ENCODE measurements around the gene FBP2. TPM values are rescaled to one million over a fixed set of nuclear protein-coding genes. Genes with fewer than 3 reads are reported as not detected.

The FBP2 gene
- total and polyA plus RNA-seq, 2 experiments from 2014 or later, result not detected

GRCh38 chr9:94600258-94600657 lies 6.6 kb upstream of the FBP2 start:
- H3K79me2 ChIP-seq (replicated peaks; ENCODE audit: insufficient read depth), result no peaks in the 10 kb centered on the region

More at GRCh38 chr9:94600258-94600657, 6.6 kb upstream of the FBP2 start:
- H3K27ac ChIP-seq (ENCODE audit: low read depth), result no peak overlapping the region
- Mint-ChIP-seq H3K4me1 (peaks cover 8% of the 10 kb centered on the region), H3K4me3 (no peak overlapping the region), H3K27me3 (ENCODE audit: insufficient read depth, low read depth, poor library complexity) (peaks cover 8% of the 10 kb centered on the region), H3K9me3 (no peaks in the 10 kb centered on the region), H3K36me3 (ENCODE audit: low read depth) (no peaks in the 10 kb centered on the region), H3K27ac (no peak overlapping the region)
- H3K4me2 ChIP-seq, result no peak overlapping the region
- no peaks in the 10 kb centered on the region for H3K36me3 ChIP-seq (ENCODE audit: insufficient read depth)
- no peaks in the 10 kb centered on the region for H3K27me3 ChIP-seq (ENCODE audit: insufficient read depth)
- no peak overlapping the region for H2AFZ ChIP-seq
- H3K9me2 ChIP-seq (ENCODE audit: insufficient read depth), result no peaks in the 10 kb centered on the region
- no peaks in the 10 kb centered on the region for H4K20me1 ChIP-seq (replicated peaks; ENCODE audit: insufficient read depth)
- H3F3A ChIP-seq (replicated peaks; ENCODE audit: low read depth), result 0 out of 2 replicates have a peak, but pooled peaks cover 3% of the 10 kb centered on the region
- no peak overlapping the region for H3K4me3 ChIP-seq
- DNase-seq (ENCODE audit: low spot score), result no peak
- ATAC-seq, result no peak
- H3K4me1 ChIP-seq (ENCODE audit: insufficient read depth), result no peaks in the 10 kb centered on the region; the same call in 1 of the 2 replicates
- no peak for TF ChIP-seq ZNF114 (CRISPR knock-in tag; IDR thresholded peaks at IDR 0.05)
- TF ChIP-seq EZH2 (IDR thresholded peaks at IDR 0.05; ENCODE audit: low read depth, unreplicated experiment), result no peak
- TF ChIP-seq ZNF462 (CRISPR knock-in tag; IDR thresholded peaks at IDR 0.05), result no peak
- no peak for TF ChIP-seq ETS1 (IDR thresholded peaks at IDR 0.05)
- TF ChIP-seq EZH2phosphoT487 (IDR thresholded peaks at IDR 0.05; ENCODE audit: unreplicated experiment), result no peak
